T-cell (primary cell): Measurements from ENCODE around the gene DENND1A. TPM values are rescaled to one million over a fixed set of nuclear protein-coding genes. Genes with fewer than 3 reads are reported as not detected.

Source experiments
- ATAC-seq, 4 experiments: fragments of 200-7000 bp in 3 of 4; fragments of 150-1000 bp in 1 of 4; cut with Tn5 transposase; replicated peaks in 1 of 4; 1 replicate in 3 of 4; 2 replicates in 1 of 4; pipeline ENCODE4 v1.10.0; 2021; ENCODE audit warnings: moderate library complexity in 3 of 4, mild to moderate bottlenecking in 2 of 4, moderate number of reproducible peaks in 1 of 4
- CTCF ChIA-PET, 2 donors: fragments of 300-600 bp; sonication (Branson Sonifier 250); formaldehyde crosslinking; loops; one replicate each; lab custom pipeline; 2022; ENCODE audit warnings: antibody characterized with exemption in 2 of 2; lab: Charles Lee
- POLR2A ChIA-PET, 2 donors: fragments of 300-600 bp; sonication (Branson Sonifier 250); formaldehyde crosslinking; loops; one replicate each; lab custom pipeline; 2022; ENCODE audit warnings: antibody characterized with exemption in 2 of 2; lab: Charles Lee
- DNase-seq, 35 experiments: peaks; one replicate each; pipeline versions ENCODE4 v3.0.0 to v3.0.0-alpha.2; 2013 to 2023
- H3K27ac ChIP-seq: one replicate; pipeline ENCODE4 v1.5.1; 2013; ENCODE audit warnings: low read length
- H3K27me3 ChIP-seq, 2 experiments: replicated peaks in 1 of 2; 1 replicate in 1 of 2; 2 replicates in 1 of 2; pipeline versions ENCODE4 v1.6.1 to v1.7.0; 2013; ENCODE audit warnings: low read length in 1 of 2, mixed read lengths in 1 of 2; ENCODE audit not compliant: control insufficient read depth in 2 of 2, insufficient read depth in 2 of 2; ENCODE audit errors: extremely low read depth in 1 of 2
- H3K36me3 ChIP-seq, 2 donors: 1 replicate in 1 of 2; 2 replicates in 1 of 2; pipeline versions ENCODE4 v1.6.1 to v1.7.0; 2013; ENCODE audit warnings: low read length in 1 of 2; ENCODE audit not compliant: control insufficient read depth in 2 of 2, insufficient read depth in 1 of 2; ENCODE audit errors: extremely low read depth in 1 of 2
- H3K4me1 ChIP-seq, 2 experiments: 1 replicate in 1 of 2; 2 replicates in 1 of 2; pipeline versions ENCODE4 v1.6.1 to v1.7.0; 2013; ENCODE audit warnings: low read length in 2 of 2, mixed read lengths in 1 of 2; ENCODE audit not compliant: insufficient read depth in 2 of 2, control insufficient read depth in 1 of 2; ENCODE audit errors: extremely low read depth in 1 of 2
- H3K4me3 ChIP-seq, 2 donors: 1 replicate in 1 of 2; 2 replicates in 1 of 2; pipeline versions ENCODE4 v1.5.1 to v1.7.0; 2013; ENCODE audit warnings: mild to moderate bottlenecking in 2 of 2, low read length in 1 of 2, moderate library complexity in 1 of 2; ENCODE audit not compliant: control insufficient read depth in 1 of 2; ENCODE audit errors: extremely low read depth in 1 of 2
- H3K9me3 ChIP-seq: 2 replicates; pipeline ENCODE4 v1.7.0; 2013
- H3K27ac Mint-ChIP-seq, 2 donors: one replicate each; pipeline ENCODE4 v1.8.0; 2020 to 2021; ENCODE audit warnings: mild to moderate bottlenecking in 2 of 2, mixed read lengths in 2 of 2
- H3K27me3 Mint-ChIP-seq, 2 donors: one replicate each; pipeline ENCODE4 v1.8.0; 2021 to 2022; ENCODE audit warnings: mixed read lengths in 2 of 2
- H3K36me3 Mint-ChIP-seq: one replicate; pipeline ENCODE4 v1.8.0; 2021; ENCODE audit warnings: mixed read lengths
- H3K4me1 Mint-ChIP-seq, 3 donors: one replicate each; pipeline ENCODE4 v1.8.0; 2020 to 2022; ENCODE audit warnings: mixed read lengths in 3 of 3, mild to moderate bottlenecking in 1 of 3
- H3K4me3 Mint-ChIP-seq, 3 donors: one replicate each; pipeline ENCODE4 v1.8.0; 2020 to 2022; ENCODE audit warnings: mild to moderate bottlenecking in 3 of 3, mixed read lengths in 3 of 3, moderate library complexity in 3 of 3
- H3K9me3 Mint-ChIP-seq, 3 donors: one replicate each; pipeline ENCODE4 v1.8.0; 2020 to 2022; ENCODE audit warnings: mixed read lengths in 3 of 3
- WGBS: methylation state at CpG from one replicate; pipeline ENCODE4 v1.1.5; 2013; ENCODE audit warnings: missing lambda C conversion rate; ENCODE audit not compliant: insufficient coverage; 5-methylcytosine and 5-hydroxymethylcytosine counted together
- total RNA-seq, 35 experiments: library from RNA in 6 of 35; stranded (reverse) in 6 of 35; fragments of 120-200 nt in 1 of 35; gene quantifications; one replicate each; pipeline versions ENCODE4 v1.2.1 to v1.2.4 and lab custom pipeline; 2013 to 2026

The DENND1A gene
- total RNA-seq, 5 donors from 2014 or later (not counting 1 experiment from before 2014, with no cell fraction given): 12.4 to 19.9 (median 14.1) TPM

- no peaks in the 10 kb centered on the region for H3K9me3 Mint-ChIP-seq
- POLR2A ChIA-PET: no interaction called here
Observed at GRCh38 chr9:123606141-123606540, 323.8 kb downstream of the DENND1A start.

GRCh38 chr9:123605286-123605685 lies 324.6 kb downstream of the DENND1A start:
- no peaks in the 10 kb centered on the region for H3K36me3 ChIP-seq
- no peak overlapping the region for H3K4me3 Mint-ChIP-seq
- POLR2A ChIA-PET: no interaction called here

More at GRCh38 chr9:123606141-123606540, 323.8 kb downstream of the DENND1A start:
- no peaks in the 10 kb centered on the region for H3K4me1 ChIP-seq
- ATAC-seq (no peak), DNase-seq (no peak)
- H3K27ac Mint-ChIP-seq: no peak overlapping the region
- 100% methylated on average over 1 of the region's 5 CpGs for WGBS
- no peaks in the 10 kb centered on the region for H3K27me3 ChIP-seq
- no peak overlapping the region for H3K27ac ChIP-seq
- no peaks in the 10 kb centered on the region for H3K4me1 Mint-ChIP-seq
- CTCF ChIA-PET: no interaction called here
- H3K36me3 ChIP-seq: no peaks in the 10 kb centered on the region
- no peaks in the 10 kb centered on the region for H3K27me3 Mint-ChIP-seq
- H3K4me3 Mint-ChIP-seq: no peak overlapping the region
- H3K4me3 ChIP-seq: no peak overlapping the region
- H3K9me3 ChIP-seq: no peaks in the 10 kb centered on the region
- peaks cover 31% of the 10 kb centered on the region for H3K36me3 Mint-ChIP-seq

GRCh38 chr9:123604861-123605260 lies 325.1 kb downstream of the DENND1A start:
- ATAC-seq: no peak
- Mint-ChIP-seq H3K9me3 (no peaks in the 10 kb centered on the region), H3K4me1 (no peaks in the 10 kb centered on the region), H3K27me3 (no peaks in the 10 kb centered on the region), H3K4me3 (no peak overlapping the region), H3K27ac (no peak overlapping the region), H3K36me3 (peaks cover 42% of the 10 kb centered on the region)
- POLR2A ChIA-PET: interaction anchor here in 1 of 2 donors (0.6 kb wide), 1 partner anchor 187 kb away, joined by 3 read pairs; no protein-coding TSS in a partner anchor
- Histone ChIP-seq H3K4me3 (no peak overlapping the region), H3K9me3 (no peaks in the 10 kb centered on the region), H3K4me1 (no peaks in the 10 kb centered on the region), H3K27me3 (no peaks in the 10 kb centered on the region), H3K36me3 (no peaks in the 10 kb centered on the region), H3K27ac (no peak overlapping the region)
- WGBS: 100% methylated on average over 1 of the region's 3 CpGs
- DNase-seq: no peak
- CTCF ChIA-PET: interaction anchor here in 1 of 2 donors (0.6 kb wide), 1 partner anchor 714 kb away, joined by 4 read pairs; no protein-coding TSS in a partner anchor

More at GRCh38 chr9:123605286-123605685, 324.6 kb downstream of the DENND1A start:
- Histone ChIP-seq H3K9me3 (no peaks in the 10 kb centered on the region), H3K4me1 (no peaks in the 10 kb centered on the region), H3K27ac (no peak overlapping the region), H3K4me3 (no peak overlapping the region), H3K27me3 (no peaks in the 10 kb centered on the region)
- WGBS: 82% methylated on average over 1 of the region's 5 CpGs
- no peak for DNase-seq
- no peaks in the 10 kb centered on the region for H3K9me3 Mint-ChIP-seq
- H3K4me1 Mint-ChIP-seq: no peaks in the 10 kb centered on the region
- no peak overlapping the region for H3K27ac Mint-ChIP-seq
- CTCF ChIA-PET: no interaction called here
- peaks cover 38% of the 10 kb centered on the region for H3K36me3 Mint-ChIP-seq
- no peak for ATAC-seq
- H3K27me3 Mint-ChIP-seq: no peaks in the 10 kb centered on the region

GRCh38 chr9:123601828-123602227 lies 328.1 kb downstream of the DENND1A start:
- H3K4me1 ChIP-seq: no peaks in the 10 kb centered on the region
- H3K27ac Mint-ChIP-seq: no peak overlapping the region
- H3K9me3 ChIP-seq: no peaks in the 10 kb centered on the region
- H3K36me3 Mint-ChIP-seq: peaks cover 38% of the 10 kb centered on the region
- ATAC-seq (no peak), DNase-seq (no peak)
- H3K27me3 ChIP-seq: no peaks in the 10 kb centered on the region
- ChIA-PET CTCF (no interaction called here), POLR2A (no interaction called here)
- no peaks in the 10 kb centered on the region for H3K36me3 ChIP-seq
- H3K4me3 Mint-ChIP-seq: no peak overlapping the region
- no peaks in the 10 kb centered on the region for H3K4me1 Mint-ChIP-seq
- WGBS: 70% methylated on average over 2 of the region's 2 CpGs
- no peaks in the 10 kb centered on the region for H3K9me3 Mint-ChIP-seq
- no peak overlapping the region for H3K4me3 ChIP-seq
- H3K27ac ChIP-seq: no peak overlapping the region
- H3K27me3 Mint-ChIP-seq: no peaks in the 10 kb centered on the region

- ATAC-seq (no peak), DNase-seq (no peak)
- Mint-ChIP-seq H3K27me3 (no peaks in the 10 kb centered on the region), H3K9me3 (no peaks in the 10 kb centered on the region), H3K4me1 (no peaks in the 10 kb centered on the region), H3K36me3 (peaks cover 44% of the 10 kb centered on the region), H3K27ac (no peak overlapping the region), H3K4me3 (no peak overlapping the region)
- ChIA-PET CTCF (no interaction called here), POLR2A (no interaction called here)
- H3K4me1 ChIP-seq: no peaks in the 10 kb centered on the region
- H3K4me3 ChIP-seq: no peak overlapping the region
- H3K9me3 ChIP-seq: no peaks in the 10 kb centered on the region
- WGBS: 100% methylated on average over 2 of the region's 7 CpGs
- no peaks in the 10 kb centered on the region for H3K36me3 ChIP-seq
- no peak overlapping the region for H3K27ac ChIP-seq
- no peaks in the 10 kb centered on the region for H3K27me3 ChIP-seq
Observed at GRCh38 chr9:123599781-123600180, 330.1 kb downstream of the DENND1A start.

- Mint-ChIP-seq H3K36me3 (peaks cover 48% of the 10 kb centered on the region), H3K4me1 (no peaks in the 10 kb centered on the region), H3K27ac (no peak overlapping the region), H3K4me3 (no peak overlapping the region), H3K27me3 (no peaks in the 10 kb centered on the region), H3K9me3 (no peaks in the 10 kb centered on the region)
- H3K36me3 ChIP-seq: no peaks in the 10 kb centered on the region
- H3K4me1 ChIP-seq: no peaks in the 10 kb centered on the region
- ChIA-PET CTCF (no interaction called here), POLR2A (no interaction called here)
- no peak overlapping the region for H3K4me3 ChIP-seq
- H3K27me3 ChIP-seq: no peaks in the 10 kb centered on the region
- H3K9me3 ChIP-seq: no peaks in the 10 kb centered on the region
- 97% methylated on average over 5 of the region's 8 CpGs for WGBS
- no peak overlapping the region for H3K27ac ChIP-seq
- ATAC-seq (no peak), DNase-seq (no peak)
Observed at GRCh38 chr9:123597876-123598556, 331.9 kb downstream of the DENND1A start.
